NCI-H2227 treated with DMSO at 0.1 percent for 48 hours (cell line): Measurements from ENCODE around the gene PLCB4.
"Not testable (repeated sequence)": the region's sequence is repeated elsewhere in the genome, so short reads cannot be mapped to it uniquely, and the experiment has no call there.

Source experiments
- DNase-seq: peaks from one replicate; lab custom pipeline; 2025; lab: John Stamatoyannopoulos, UW

PLCB4 gene

GRCh38 chr20:9367328-9367727 lies 298.4 kb downstream of the PLCB4 start:
- DNase-seq, result no peak

- no peak for DNase-seq
Measured at GRCh38 chr20:9367746-9368145, 298.9 kb downstream of the PLCB4 start.

- DNase-seq, result no peak
Measured at GRCh38 chr20:9368893-9369292, 300.0 kb downstream of the PLCB4 start.

DNA sequence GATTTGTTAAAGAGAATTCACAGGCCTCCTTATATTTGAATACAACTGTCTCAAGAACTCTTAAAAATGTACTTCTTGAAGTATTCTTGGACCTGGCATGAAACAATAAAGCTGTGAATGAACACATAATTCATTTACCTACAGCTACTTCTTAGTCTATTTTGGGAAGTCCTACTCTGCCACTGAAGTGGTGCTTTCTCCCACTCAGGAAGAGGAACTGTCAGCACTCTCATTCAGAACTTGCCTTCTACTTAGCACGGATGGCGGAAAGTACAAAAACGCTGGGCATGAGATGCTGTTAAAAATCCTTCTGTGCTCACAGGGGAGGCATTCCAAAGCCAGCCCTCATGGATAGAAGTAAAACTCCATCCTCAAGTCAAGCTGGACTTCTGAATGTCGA lies 300.7 kb downstream of the PLCB4 start:
- DNase-seq, result no peak

DNA sequence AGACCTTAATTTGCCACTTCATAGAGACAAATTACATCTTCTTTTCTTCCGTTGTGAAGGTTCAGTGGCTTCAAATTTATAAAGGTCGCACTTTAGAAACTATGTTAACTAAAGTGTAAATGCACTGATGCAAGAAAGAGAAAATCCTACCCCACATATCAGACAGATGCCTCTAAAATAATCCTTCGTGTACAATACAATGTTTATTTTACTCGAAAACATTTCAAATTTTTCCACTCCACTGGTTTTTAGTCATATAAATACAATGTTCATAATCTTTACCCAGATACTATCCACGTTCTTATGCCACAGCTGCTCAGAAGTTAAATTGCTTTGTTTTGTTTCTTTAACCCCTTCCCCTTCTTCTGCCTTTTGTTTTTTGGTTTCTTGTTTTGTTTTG lies 305.2 kb downstream of the PLCB4 start:
- no peak for DNase-seq

DNA sequence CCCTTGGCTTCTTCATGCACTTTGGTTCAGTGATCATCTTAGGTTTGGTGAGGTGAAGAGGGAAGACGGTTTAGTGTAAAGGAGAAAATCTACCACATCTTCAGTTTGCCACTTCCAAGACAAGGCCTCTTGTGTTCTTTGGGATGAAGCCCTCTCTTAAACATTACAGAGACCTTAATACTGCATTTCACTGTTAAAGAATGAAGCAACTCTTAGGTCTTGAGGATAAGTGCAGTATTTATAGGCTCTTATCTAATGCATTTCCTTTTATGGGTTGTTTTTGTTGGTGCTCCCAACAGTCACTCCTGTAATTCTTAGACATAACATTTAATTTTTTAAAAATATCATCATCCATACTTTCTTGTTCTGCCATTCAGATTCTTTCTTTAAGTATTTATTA lies 305.6 kb downstream of the PLCB4 start:
- peak; percentile 27 for DNase-seq

- no peak for DNase-seq
Measured at GRCh38 chr20:9375221-9375681, 306.4 kb downstream of the PLCB4 start.

DNA sequence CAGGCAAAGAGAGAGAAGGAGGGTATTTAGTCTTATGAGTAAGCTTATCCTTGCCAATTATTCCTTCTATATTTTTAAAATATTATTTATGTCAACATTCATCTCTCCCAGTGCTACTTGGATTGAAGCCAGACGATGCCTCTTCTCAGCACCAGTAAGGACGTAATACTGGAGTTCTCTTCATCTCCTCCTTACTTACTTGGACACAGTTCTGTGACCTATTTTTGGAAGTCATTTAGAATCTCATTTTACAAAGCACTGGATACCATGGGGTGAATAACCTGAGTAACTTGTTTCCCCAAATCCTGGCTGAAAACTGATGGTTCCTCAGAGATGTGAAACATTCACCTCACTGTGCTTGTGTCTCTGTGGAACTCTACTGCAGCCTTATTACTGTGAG lies 308.1 kb downstream of the PLCB4 start:
- no peak for DNase-seq

DNA sequence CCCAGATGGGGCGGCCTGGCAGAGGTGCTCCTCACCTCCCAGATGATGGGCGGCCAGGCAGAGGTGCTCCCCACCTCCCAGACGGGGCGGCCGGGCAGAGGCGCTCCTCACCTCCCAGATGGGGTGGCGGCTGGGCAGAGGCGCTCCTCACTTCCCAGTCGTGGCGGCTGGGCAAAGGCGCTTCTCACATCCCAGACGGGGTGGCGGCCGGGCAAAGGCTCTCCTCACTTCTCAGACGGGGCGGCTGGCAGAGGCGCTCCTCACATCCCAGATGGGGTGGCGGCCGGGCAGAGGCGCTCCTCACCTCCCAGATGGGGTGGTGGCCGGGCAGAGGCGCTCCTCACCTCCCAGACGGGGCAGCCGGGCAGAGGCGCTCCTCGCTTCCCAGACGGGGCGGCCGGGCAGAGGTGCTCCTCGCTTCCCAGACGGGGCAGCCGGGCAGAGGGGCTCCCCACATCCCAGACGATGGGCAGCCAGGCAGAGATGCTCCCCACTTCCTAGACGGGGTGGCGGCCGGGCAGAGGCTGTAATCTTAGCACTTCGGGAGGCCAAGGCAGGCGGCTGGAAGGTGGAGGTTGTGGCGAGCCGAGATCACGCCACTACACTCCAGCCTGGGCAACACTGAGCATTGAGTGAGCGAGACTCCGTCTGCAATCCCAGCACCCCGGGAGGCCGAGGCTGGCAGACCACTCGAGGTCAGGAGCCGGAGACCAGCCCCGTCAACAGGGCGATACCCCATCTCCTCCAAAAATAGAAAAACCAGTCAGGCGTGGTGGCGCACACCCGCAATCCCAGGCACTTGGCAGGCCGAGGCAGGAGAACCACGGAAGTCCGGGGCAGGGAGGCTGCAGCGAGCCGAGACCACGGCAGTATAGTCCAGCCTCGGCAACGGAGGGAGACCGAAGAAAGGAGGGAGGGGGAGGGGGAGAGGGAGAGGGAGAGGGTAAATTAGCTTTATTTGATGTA lies 316.7 kb downstream of the PLCB4 start:
- not testable (repeated sequence) for DNase-seq

DNA sequence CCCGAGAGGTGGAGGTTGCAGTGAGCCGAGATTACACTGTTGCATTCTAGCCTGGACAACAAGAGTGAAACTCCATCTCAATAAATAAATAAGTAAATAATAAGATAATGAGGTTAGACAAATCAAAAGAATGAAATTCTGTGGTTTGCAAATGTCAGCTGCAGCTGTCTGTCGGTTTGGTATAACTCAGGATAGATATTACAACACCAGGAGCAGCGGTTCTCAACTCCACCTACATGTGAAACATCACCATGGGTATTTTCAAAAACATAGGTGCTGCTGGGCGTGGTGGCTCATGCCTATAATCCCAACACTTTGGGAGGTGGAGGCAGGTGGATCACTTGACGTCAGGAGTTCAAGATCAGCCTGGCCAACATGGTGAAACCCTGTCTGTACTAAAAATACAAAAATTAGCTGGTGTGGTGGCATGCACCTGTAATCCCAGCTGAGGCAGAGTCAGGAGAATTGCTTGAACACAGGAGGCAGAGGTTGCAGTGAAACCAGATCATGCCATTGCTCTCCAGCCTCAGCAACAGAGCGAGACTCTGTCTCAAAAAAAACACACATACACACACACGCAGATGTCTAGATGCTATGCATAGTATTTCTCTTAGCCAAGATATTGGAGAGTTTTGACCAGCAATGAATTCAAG lies 319.4 kb downstream of the PLCB4 start:
- DNase-seq, result no peak

- no peak for DNase-seq
Measured at GRCh38 chr20:9388813-9389161, 319.9 kb downstream of the PLCB4 start.

- no peak for DNase-seq
Measured at GRCh38 chr20:9389346-9389745, 320.5 kb downstream of the PLCB4 start.

- no peak for DNase-seq
Measured at GRCh38 chr20:9390441-9390840, 321.6 kb downstream of the PLCB4 start.

DNA sequence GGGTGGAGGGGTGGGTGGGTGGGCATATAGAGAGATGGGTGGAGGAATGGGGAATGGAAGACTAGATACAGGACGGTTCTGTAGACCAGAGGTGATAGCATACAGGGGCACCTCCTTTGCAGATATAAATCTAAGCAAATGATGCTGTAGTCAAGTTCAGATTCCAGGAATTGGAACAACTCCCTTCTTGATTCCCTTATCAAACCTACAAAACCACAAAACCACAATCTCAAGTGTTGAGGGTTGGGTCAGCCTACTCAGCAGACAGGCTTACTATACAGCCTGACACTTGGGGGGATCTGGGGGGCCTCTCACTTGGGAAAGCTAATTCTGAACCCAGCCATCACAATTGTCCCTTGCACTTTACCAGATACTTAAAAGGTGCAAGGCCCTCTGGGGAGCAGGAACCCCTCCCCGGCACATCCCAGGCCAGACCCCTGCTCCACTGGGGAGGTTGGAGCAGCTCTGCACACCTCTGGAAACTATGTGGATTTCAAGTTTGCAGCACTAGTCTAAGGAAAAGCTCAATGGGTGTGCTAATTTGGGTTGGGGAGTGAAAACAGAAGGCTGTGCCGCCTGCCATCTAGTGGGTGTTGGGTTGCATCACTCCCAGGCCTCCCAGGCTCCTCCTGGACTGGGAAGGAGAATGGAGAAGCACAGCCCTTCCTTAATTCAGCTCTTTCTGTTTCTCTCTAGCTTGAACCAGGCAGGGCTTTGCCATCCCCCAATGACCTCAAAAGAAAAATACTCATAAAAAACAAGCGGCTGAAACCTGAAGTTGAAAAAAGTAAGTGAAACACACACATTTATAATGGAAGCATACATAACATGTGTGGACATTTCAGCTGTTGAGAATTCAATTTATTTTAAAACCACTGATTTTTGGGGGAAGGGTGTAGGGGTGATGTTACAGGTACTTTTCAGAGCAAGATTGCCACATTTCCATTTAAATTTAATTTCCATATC lies 324.3 kb downstream of the PLCB4 start:
- peak; percentile 42 for DNase-seq

DNA sequence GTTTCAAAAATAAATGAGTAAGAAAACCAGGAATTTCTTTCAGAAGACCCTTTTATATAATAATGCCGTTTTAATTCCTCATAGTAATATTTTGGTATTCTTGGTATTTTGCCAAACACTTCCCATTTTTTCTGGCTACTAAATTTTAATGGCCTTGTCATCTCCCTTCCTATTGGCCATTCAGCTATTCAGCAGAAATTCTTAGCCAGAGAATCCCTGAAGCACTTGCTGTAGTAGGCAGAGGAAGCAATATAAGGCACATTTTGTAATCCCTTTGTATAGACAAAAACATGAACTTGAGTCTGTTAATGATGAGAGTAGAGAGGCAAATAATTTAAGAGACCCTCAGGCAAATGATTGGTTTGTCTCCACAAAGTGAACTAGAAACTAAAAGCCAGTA lies 327.1 kb downstream of the PLCB4 start:
- no peak for DNase-seq

DNA sequence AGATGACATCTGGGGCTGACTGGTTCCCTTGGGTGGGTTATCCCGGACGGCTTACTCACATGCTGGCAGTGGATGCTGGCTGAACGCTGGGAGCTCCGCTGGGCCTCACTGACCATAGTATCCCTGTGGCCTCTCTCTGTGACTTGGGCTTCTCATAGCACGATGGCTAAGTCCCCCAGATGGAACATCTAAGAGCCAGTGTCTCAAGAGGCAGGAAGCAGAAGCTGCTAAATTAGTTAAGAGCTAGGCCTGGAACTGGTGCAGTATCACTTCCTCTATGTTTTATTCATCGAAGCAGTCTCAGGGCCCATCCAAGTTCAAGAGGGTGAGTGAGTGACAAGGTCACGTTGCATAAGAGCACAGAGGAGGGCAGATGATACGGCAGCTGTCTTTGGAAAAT lies 329.0 kb downstream of the PLCB4 start:
- DNase-seq, result no peak

DNA sequence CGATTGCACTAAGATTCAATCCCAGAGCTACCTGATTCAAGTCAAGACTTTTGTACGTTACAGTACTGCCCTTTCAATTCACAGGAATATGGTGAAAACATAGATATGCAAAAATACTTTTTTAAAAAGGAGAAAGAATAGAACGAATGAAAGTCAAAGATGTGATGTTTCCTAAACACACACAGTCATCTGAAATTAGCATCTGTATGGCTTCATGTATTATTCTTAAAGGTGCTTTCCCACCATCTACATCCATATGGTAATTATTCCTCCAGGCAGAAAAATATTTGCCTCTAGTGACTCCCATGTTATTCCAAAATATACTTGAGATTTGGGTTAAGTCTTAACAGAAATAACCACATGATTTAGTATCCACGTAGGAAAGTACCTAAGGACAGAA lies 330.0 kb downstream of the PLCB4 start:
- no peak for DNase-seq

DNA sequence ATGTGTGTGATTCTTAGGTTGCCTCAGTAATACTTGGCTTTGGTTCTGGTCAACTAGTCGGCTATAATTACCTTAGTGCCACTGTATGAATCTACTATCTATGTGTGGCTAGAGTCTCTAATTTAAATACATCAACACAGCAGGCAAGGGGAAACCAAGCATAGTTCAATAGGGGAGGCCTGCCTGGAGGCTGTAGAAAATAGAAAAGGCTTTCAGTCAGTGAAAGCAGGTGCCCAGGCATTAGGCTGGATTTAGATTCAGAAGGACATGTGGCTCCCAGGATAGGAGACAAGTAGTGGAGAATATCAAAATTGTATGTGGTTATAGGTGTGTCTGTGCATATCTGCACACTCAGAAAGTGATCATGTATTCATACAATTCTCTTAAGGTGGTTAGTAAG lies 330.4 kb downstream of the PLCB4 start:
- DNase-seq, result no peak

- no peak for DNase-seq
Measured at GRCh38 chr20:9400171-9401025, 331.5 kb downstream of the PLCB4 start.

DNA sequence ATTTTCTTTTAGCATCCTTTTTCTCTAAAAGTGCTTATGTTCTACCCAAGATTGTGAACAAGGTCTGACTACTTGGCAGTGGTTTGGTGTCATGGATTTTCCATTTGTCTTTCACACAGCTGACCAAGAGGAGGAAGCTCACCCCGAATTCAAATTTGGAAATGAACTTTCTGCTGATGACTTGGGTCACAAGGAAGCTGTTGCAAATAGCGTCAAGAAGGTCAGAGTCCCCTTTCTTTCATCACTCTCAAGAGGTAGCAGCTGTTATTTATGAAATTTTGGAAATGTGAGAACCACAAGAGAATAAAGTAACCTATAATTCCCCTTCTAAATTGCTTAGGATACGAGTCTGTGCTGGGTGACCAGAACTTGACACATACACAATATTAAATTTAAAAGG lies 332.5 kb downstream of the PLCB4 start:
- no peak for DNase-seq

DNA sequence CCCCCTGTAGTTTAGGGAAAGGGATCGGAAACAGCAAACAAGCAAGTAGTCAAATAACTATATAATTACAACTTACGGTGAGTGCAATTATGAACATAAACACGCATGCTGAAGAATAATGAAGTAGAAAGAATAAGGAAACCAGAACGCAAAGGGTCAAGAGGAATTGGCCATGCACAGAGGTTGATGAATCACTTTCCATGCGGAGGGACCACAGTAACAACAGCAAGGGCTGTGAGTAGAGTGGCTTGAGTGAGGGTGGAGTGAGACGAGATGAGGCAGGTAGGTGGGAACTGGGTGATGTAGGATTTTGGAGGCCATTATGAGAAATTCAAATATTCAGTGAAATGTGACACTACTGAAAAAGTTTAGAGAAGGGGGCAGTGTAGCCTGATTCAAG lies 333.3 kb downstream of the PLCB4 start:
- no peak for DNase-seq
